Activated CD4-positive, alpha-beta T cell treated with anti-CD3 and anti-CD28 coated beads, Interleukin-2, amount 10 ng/mL, durations not matched to agents 24 days and 14 days (primary cell): ENCODE results near the gene ANXA7. TPM values are rescaled to one million over a fixed set of nuclear protein-coding genes. Genes with fewer than 3 reads are reported as not detected.

Experiments
- DNase-seq: peaks from one replicate; pipeline ENCODE4 v3.0.0; 2022
- H3K27ac Mint-ChIP-seq: one replicate; pipeline ENCODE4 v1.8.0; 2022; ENCODE audit warnings: mild to moderate bottlenecking, mixed read lengths
- H3K27me3 Mint-ChIP-seq: one replicate; pipeline ENCODE4 v1.8.0; 2022; ENCODE audit warnings: mixed read lengths
- H3K36me3 Mint-ChIP-seq: one replicate; pipeline ENCODE4 v1.8.0; 2022; ENCODE audit warnings: low read depth, mild to moderate bottlenecking, mixed read lengths
- H3K4me1 Mint-ChIP-seq: one replicate; pipeline ENCODE4 v1.8.0; 2021; ENCODE audit warnings: mixed read lengths
- H3K4me3 Mint-ChIP-seq: one replicate; pipeline ENCODE4 v1.8.0; 2022; ENCODE audit warnings: mild to moderate bottlenecking, moderate library complexity, mixed read lengths
- H3K9me3 Mint-ChIP-seq: one replicate; pipeline ENCODE4 v1.8.0; 2021; ENCODE audit warnings: mixed read lengths
- intact Hi-C: fragments of 100-400 bp; cut with micrococcal nuclease; formaldehyde crosslinking; loops from one replicate; pipeline ENCODE4 v1.15.1; 2023
- total RNA-seq: library from RNA; stranded (reverse); gene quantifications from 2 replicates; pipeline ENCODE4 v1.2.3, GENCODE V29; 2022

The ANXA7 gene
- total RNA-seq: 169 and 171 TPM in 2 replicates

DNA sequence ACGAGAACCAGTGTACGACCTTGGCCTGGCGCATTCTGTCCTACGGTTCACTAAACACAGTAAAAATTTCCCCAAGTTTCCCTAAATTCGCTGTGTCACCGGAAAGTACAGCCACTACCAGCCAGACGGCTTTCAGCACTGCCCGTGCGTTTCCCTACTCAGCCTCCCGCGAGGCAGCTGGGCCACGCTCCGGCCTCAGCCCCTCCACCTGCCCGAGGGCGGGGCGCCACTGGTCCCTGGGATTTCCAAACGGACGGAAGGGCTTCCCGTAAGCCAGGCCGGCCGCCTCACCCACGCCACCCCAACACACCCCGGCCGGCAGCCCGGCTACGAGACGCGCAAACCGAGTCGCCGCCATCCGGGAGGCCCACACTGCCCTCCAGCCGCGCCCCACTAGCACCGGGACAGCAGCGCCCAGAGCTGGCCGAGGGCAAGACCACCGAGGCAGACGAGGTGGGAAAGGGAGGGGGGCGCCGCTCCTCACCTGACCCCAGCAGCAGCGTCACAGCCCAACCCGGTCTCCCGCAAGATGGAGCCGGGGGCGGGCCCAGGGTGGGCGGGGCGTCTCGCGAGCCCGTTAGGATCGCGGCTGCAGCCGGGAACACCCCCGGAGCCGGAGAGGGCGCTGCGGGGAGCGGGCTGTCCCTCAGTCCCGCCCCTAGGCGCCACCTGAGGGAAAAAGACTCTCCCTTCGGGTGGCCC lies at the start of gene ANXA7:
TSS of gene ANXA7 (minus strand) at position 531 of the 702 bp plus-strand sequence. CDS start 13,202 bp downstream, outside the sequence.
- Mint-ChIP-seq H3K27me3 (no peaks in the 10 kb centered on the region), H3K27ac (peak within 1 kb of the TSS; percentile 90), H3K9me3 (peaks cover 4% of the 10 kb centered on the region), H3K4me1 (peaks cover 33% of the 10 kb centered on the region), H3K36me3 (peaks cover 26% of the 10 kb centered on the region), H3K4me3 (peak within 1 kb of the TSS; percentile 92)
- peak; percentile 97 for DNase-seq
- intact Hi-C loops: loop anchor here (1.0 to 5.0 kb wide), 6 partner anchors 55 to 331 kb away; partner anchors contain the start of genes CFAP70, MRPS16, P4HA1 and SEC24C

DNA sequence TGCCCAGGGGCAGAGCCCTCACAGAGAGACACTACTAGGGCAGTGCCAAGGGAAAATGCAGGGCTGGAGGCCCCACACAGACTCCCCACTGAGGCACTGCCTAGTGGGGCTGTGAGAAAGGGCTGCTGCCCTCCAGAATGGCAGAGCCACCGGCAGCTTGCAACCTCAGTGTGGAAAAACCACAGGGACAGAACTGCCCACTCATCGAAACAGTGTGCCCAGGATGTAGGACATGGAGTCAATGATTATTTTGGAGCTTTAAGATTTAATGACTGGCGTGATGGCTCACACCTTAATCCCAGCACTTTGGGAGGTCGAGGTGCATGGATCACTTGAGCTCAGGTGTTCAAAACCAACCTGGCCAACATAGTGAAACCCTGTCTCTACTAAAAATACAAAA lies 47.0 kb upstream of the ANXA7 start:
- Mint-ChIP-seq H3K4me3 (no peak overlapping the region), H3K9me3 (no peaks in the 10 kb centered on the region), H3K4me1 (no peaks in the 10 kb centered on the region), H3K27me3 (no peaks in the 10 kb centered on the region), H3K36me3 (peaks cover 24% of the 10 kb centered on the region), H3K27ac (no peak overlapping the region)
- intact Hi-C loops: no loop called here
- DNase-seq: no peak

DNA sequence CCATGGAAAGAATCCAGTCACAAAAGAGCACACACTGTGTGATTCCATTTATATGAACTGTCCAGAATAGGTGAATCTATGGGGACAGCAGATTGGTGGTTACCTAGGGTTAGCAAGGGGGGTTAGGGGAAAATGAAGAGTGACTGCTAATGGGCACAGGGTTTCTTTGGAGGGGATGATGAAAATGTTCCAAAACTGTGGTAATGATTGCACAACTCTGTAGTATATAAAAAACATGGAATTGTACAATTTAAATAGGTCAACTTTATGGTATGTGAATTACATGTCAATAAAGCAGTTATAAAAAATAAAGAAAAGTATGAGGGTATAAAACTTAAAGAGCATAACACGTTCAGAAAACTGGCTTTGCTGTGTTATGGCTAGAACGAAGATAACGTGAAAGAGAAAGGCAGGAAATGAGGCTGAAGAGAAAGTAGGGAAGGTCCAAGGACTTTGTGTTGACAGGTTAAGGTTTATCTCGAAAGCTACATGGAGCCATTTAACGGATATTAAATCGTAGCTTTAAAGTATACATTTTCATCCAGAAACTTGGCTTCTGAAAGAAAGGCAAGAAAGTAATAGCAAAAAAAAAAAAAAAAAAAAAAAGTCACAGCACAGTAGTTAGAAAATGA lies 45.9 kb upstream of the ANXA7 start:
- DNase-seq: no peak
- Mint-ChIP-seq H3K9me3 (no peaks in the 10 kb centered on the region), H3K4me3 (no peak overlapping the region), H3K27ac (no peak overlapping the region), H3K27me3 (no peaks in the 10 kb centered on the region), H3K4me1 (no peaks in the 10 kb centered on the region), H3K36me3 (peaks cover 19% of the 10 kb centered on the region)
- intact Hi-C loops: no loop called here

DNA sequence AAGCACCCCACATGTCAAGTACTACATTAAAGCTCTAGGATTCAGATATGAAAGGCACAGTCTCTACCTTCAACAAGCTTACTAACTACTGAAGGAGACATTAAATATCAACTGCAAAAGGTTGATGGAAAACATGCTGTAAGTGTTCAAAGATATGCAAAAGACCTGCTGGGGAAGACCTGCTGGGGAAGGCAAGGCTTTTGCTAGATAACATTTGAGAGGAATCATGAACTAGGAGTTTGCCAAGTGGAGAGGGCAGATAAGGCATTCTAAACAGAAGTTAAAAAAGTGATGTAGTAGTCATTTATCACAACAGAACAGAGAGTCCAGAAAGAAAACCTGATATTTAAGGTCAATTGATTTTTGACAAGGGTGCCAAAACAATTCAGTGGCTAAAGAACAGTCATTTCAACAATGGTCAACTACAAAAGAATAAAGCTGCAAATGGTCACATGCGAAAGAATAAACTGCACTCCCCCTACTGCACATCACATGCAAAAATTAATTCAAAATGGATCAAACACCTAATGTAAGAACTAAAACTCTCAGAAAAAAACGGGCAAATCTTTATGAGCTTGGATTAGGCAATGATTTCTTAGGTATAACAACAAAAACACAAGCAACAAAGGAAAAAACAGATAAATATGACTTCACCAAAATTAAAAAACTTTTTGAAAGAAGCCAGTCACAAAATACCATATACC lies 42.5 kb upstream of the ANXA7 start:
- Mint-ChIP-seq H3K36me3 (peaks cover 20% of the 10 kb centered on the region), H3K4me3 (no peak overlapping the region), H3K27ac (no peak overlapping the region), H3K4me1 (no peaks in the 10 kb centered on the region), H3K27me3 (no peaks in the 10 kb centered on the region), H3K9me3 (no peaks in the 10 kb centered on the region)
- intact Hi-C loops: no loop called here
- DNase-seq: no peak

DNA sequence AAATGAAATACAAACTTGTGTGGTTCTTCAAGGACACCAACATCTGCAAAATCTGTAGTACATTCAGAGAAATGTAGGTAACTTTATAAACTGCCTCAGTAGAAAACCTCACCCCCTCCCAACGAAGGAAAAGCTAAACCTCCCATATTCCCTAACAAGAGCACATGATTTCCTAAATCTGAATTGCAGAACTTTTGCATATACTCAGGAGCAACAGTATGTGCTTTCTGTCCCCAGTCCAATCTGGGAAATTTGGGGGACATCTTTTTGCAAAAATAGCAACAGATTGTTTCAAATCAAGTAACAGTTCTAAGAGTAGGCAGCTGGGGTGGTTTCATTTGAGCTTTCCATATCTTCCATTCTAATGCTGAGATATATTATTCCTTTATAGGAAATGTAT lies 35.3 kb upstream of the ANXA7 start:
- Mint-ChIP-seq H3K36me3 (peaks cover 34% of the 10 kb centered on the region), H3K27ac (no peak overlapping the region), H3K27me3 (no peaks in the 10 kb centered on the region), H3K4me1 (no peaks in the 10 kb centered on the region), H3K9me3 (no peaks in the 10 kb centered on the region), H3K4me3 (no peak overlapping the region)
- DNase-seq: no peak
- intact Hi-C loops: no loop called here

DNA sequence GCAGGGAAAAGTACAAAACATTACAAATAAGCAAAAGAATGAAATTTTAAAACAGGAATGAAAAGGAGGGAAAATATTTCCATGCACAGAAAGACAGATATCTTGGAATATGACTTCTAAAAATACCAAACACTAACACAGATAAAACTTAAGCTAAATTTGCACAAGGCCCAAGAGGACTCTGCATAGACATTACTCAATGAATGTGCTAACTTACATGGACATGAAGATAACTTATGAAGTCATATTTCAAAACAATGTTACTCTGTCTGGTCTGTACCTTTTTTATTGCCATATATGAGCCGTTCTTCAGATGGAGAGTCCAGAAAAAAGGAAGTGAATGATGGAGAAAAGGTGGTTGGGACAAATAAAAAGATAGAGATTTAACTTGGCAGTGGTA lies 34.5 kb upstream of the ANXA7 start:
- Mint-ChIP-seq H3K9me3 (no peaks in the 10 kb centered on the region), H3K36me3 (peaks cover 33% of the 10 kb centered on the region), H3K27me3 (no peaks in the 10 kb centered on the region), H3K4me1 (no peaks in the 10 kb centered on the region), H3K27ac (no peak overlapping the region), H3K4me3 (no peak overlapping the region)
- no peak for DNase-seq
- intact Hi-C loops: no loop called here

DNA sequence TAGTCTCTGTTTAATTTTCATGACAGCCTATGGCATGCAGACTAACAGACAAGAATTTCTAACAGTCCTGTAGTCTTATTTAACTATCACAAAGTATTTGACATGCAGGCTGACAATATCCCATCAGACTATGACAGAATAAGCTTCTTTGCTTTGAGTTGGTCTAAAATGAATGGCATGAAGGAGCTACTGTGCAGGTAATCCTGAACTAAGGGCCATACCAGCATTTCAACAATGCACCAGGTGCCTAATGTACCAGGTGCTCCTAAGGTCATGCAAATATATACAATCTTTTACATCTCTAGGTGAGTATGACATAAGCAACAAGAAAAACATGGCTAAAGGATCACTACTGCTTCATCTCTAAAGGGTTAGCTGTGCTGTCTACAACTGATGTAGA lies 33.1 kb upstream of the ANXA7 start:
- no peak for DNase-seq
- intact Hi-C loops: no loop called here
- Mint-ChIP-seq H3K9me3 (no peaks in the 10 kb centered on the region), H3K4me1 (peaks cover 2% of the 10 kb centered on the region), H3K4me3 (no peak overlapping the region), H3K27me3 (no peaks in the 10 kb centered on the region), H3K36me3 (peaks cover 31% of the 10 kb centered on the region), H3K27ac (no peak overlapping the region)

DNA sequence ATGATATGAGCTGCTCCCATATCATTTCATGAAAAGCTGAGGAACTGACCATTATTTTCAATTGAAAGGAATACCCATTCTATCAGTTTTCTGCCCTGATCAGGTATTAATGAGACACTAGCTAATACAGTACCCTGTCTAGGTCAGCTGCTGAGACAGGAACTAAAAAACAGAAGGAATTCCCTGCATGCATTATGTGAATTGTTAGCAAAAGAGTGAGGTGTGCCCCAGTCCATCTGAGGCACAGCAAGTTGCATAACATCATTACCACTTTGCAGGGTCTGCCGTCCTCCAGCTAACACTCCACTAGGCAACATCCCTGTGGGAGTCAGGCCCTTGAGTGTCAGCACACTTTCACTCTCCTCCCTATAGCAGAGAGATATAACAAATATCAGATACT lies 30.6 kb upstream of the ANXA7 start:
- intact Hi-C loops: no loop called here
- Mint-ChIP-seq H3K36me3 (peaks cover 35% of the 10 kb centered on the region), H3K27ac (no peak overlapping the region), H3K4me1 (peaks cover 8% of the 10 kb centered on the region), H3K4me3 (no peak overlapping the region), H3K9me3 (no peaks in the 10 kb centered on the region), H3K27me3 (no peaks in the 10 kb centered on the region)
- DNase-seq: no peak

DNA sequence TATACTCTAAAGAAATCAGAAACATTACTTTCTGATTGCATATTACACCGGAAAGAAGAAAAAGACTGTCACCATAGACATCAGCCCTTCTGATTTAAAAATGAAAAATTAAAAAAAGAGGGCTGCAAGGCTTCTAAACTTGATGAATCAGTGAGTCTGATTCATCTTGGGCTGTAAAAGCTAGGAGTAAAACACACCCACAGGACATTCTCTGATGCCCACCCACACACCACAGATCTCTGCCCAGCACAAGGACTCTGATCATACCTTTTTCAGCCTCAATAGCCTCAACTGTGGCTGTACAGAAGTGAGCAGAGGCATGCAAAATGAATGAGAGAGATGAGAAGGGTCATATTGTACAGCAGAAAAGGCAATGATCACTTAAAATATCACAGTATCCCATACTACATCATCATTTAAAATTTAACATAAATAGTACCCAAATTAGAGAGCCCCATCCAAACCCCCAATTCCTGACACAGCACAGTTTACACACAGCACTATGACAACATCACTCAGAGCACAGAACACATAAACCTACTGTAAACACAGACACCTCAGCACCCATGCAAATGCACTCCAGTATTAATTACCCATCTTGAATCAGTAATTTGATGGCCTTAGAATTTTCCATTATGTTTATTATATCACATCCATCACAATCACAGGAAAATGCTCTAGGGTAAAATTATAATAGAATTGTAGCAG lies 25.9 kb upstream of the ANXA7 start:
- no peak for DNase-seq
- Mint-ChIP-seq H3K4me3 (no peak overlapping the region), H3K36me3 (peaks cover 30% of the 10 kb centered on the region), H3K27ac (peak overlapping the region; percentile 49), H3K27me3 (no peaks in the 10 kb centered on the region), H3K4me1 (peaks cover 14% of the 10 kb centered on the region), H3K9me3 (no peaks in the 10 kb centered on the region)
- intact Hi-C loops: no loop called here

DNA sequence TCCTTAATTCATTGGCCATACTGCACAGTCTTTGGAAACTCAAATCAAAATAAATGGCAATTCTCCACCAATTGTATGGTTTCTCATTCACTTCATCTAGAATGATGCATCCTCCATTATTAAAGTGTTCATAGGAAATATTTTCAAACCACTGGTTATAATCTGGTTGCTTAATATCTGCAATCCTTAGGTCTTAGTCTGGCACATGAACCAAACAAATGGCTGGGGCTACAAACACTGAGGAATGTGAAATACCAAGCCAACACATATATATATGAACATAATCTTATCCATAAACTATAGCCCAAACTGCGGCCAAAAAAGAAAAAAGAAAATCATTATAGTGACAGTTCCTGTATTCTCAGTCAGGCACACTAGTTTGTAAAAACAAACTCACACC lies 25.2 kb upstream of the ANXA7 start:
- no peaks in the 10 kb centered on the region for H3K27me3 Mint-ChIP-seq
- intact Hi-C loops: no loop called here
- no peak for DNase-seq
- peaks cover 25% of the 10 kb centered on the region for H3K36me3 Mint-ChIP-seq
- H3K4me3 Mint-ChIP-seq: no peak overlapping the region
- no peaks in the 10 kb centered on the region for H3K9me3 Mint-ChIP-seq
- H3K27ac Mint-ChIP-seq: no peak overlapping the region
- H3K4me1 Mint-ChIP-seq: peaks cover 14% of the 10 kb centered on the region

DNA sequence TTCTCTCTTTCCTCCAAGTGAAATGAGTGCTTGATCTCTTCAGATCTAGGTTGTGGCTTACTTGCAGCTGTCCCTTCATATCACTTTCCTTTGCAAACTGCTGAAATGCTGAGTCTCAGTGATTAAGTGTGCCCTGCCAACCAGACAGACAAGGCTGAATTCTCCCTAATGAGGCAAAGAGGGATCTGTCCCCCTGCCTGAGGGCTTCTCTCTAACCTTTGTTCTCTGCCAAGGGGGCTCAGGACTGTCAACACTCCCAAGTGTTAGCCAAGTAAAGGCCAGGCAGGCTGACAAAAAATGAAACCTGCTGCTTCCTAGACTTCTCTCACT lies 19.6 kb upstream of the ANXA7 start, which contains the start of gene MSS51:
TSS of gene MSS51 (minus strand) at position 24 of the 330 bp plus-strand sequence. CDS start 5,277 bp downstream, outside the sequence.
- intact Hi-C loops: no loop called here
- DNase-seq: peak; percentile 53
- no peak within 1 kb of the TSS for H3K4me3 Mint-ChIP-seq
- H3K27ac Mint-ChIP-seq: no peak within 1 kb of the TSS
- H3K4me1 Mint-ChIP-seq: peaks cover 7% of the 10 kb centered on the region
- no peaks in the 10 kb centered on the region for H3K9me3 Mint-ChIP-seq
- no peaks in the 10 kb centered on the region for H3K27me3 Mint-ChIP-seq
- H3K36me3 Mint-ChIP-seq: peaks cover 22% of the 10 kb centered on the region

DNA sequence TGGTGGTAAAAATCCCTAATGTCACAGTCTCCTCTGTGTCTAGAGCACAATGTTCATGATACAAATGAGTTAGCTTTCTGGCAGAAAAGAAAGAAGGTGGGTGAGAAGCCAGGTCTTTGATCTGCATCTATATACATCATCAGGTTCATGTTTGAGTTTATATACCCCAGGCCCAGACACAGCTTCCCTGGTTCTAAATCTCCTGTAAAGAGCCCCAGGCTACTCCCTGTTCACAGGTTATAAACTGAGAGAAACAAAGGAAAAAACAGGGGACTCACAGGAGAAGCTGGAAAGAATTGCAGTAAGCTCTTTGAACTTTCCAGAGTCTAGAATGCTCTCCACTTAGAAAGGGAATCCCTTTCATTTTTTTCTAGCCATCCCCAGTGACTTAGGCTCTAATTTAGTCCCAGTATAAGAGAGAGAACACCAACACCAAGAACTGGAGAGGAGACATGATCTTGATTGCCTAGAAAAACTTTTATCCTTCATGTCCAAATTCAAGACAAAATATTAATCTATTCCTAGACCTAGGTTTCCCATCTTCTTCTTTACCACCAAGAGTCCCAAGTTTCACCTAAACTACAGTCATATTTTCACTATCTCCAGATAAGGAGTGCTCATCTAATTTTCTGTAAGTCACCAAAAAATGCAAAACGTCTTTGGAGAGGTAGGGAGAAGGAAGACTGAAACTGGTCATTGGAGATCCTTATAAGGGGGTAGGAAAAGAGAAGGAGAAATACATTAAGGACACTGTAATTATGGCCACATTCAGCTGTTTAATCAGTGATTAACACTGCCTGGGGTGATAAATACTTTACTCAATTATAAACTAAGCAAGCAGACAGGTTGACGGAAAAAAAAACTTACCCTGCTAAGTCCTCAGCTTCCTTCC lies 19.0 kb upstream of the ANXA7 start:
- H3K27ac Mint-ChIP-seq: no peak overlapping the region
- H3K9me3 Mint-ChIP-seq: no peaks in the 10 kb centered on the region
- peaks cover 7% of the 10 kb centered on the region for H3K4me1 Mint-ChIP-seq
- H3K4me3 Mint-ChIP-seq: no peak overlapping the region
- no peak for DNase-seq
- H3K27me3 Mint-ChIP-seq: no peaks in the 10 kb centered on the region
- H3K36me3 Mint-ChIP-seq: peaks cover 21% of the 10 kb centered on the region
- intact Hi-C loops: no loop called here

DNA sequence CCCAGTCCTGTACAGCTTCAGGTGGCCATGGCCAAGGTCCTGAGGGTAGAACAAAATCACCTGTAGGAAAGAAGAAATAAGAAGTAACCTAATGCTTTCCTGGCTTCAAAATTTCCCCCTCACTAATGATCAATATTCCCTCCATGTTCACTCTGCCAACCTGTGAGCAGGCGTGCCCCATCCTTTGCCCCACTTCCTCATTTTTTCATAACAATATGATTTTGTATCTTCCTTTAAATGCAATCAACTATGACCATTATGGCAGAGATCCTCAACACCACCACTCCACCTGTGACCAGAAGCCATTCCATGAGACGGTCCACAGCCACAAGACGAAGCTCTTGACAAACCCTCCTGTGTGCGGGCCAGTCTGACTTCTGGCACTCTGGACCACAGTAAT lies 12.5 kb upstream of the ANXA7 start:
- Mint-ChIP-seq H3K9me3 (no peaks in the 10 kb centered on the region), H3K4me1 (no peaks in the 10 kb centered on the region), H3K4me3 (no peak overlapping the region), H3K27me3 (no peaks in the 10 kb centered on the region), H3K36me3 (peaks cover 51% of the 10 kb centered on the region), H3K27ac (no peak overlapping the region)
- intact Hi-C loops: no loop called here
- no peak for DNase-seq
